DOHH2 (cell line): ENCODE results near the gene DIS3L2.

Experiments used
- EZH2phosphoT487 ChIP-seq: fragments of 200-600 bp; sonication (generic); IDR thresholded peaks from 2 replicates; pipeline ENCODE4 v1.6.1; 2017; ENCODE audit warnings: borderline replicate concordance, mild to moderate bottlenecking, antibody characterized with exemption, low read length, moderate library complexity, mixed read lengths
- TF ChIP-seq, protein P1 (sequence below): fragments of 200-600 bp; sonication (generic); IDR thresholded peaks from one replicate; pipeline ENCODE4 v1.5.1; 2014; ENCODE audit warnings: antibody characterized with exemption, mild to moderate bottlenecking, low read depth, low read length; ENCODE audit not compliant: poor library complexity, severe bottlenecking

DNA sequence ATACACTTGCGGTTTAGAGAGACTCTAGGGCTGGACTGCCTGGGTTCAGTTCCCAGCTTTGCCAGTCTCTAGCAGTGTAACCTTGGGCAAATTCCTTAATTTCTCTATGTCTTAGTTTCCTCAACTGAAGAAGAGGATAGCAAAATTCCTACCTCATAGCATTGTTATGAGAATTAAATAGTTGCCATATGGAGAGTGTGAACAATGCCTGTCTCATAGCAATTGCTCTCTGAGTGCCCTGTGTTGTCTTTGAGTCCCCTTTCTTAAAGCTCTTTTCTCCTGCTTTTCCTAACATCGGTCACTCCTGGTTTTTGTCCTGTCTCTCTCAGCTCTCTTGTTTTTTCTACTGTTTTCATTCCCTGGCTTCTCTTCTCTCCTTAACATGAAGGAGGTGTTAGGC is 300.3 kb downstream of the DIS3L2 start:
- TF ChIP-seq, protein P1, sequence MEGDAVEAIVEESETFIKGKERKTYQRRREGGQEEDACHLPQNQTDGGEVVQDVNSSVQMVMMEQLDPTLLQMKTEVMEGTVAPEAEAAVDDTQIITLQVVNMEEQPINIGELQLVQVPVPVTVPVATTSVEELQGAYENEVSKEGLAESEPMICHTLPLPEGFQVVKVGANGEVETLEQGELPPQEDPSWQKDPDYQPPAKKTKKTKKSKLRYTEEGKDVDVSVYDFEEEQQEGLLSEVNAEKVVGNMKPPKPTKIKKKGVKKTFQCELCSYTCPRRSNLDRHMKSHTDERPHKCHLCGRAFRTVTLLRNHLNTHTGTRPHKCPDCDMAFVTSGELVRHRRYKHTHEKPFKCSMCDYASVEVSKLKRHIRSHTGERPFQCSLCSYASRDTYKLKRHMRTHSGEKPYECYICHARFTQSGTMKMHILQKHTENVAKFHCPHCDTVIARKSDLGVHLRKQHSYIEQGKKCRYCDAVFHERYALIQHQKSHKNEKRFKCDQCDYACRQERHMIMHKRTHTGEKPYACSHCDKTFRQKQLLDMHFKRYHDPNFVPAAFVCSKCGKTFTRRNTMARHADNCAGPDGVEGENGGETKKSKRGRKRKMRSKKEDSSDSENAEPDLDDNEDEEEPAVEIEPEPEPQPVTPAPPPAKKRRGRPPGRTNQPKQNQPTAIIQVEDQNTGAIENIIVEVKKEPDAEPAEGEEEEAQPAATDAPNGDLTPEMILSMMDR = no peak
- no peak for TF ChIP-seq EZH2phosphoT487
